A673 (cell line): ENCODE results near the gene FGFR2.

Source experiments
- CTCF ChIP-seq: fragments of 300-800, 200-600 bp; sonication (generic); conservative IDR thresholded peaks from 2 replicates; pipeline ENCODE4 v1.5.1; 2017; ENCODE audit warnings: low read depth, mild to moderate bottlenecking, antibody characterized with exemption, low read length, moderate library complexity, mixed read lengths
- EZH2 ChIP-seq: fragments of 200-600 bp; sonication (generic); IDR thresholded peaks from 2 replicates; pipeline ENCODE4 v1.6.1; 2017; ENCODE audit warnings: borderline replicate concordance, low read depth, mild to moderate bottlenecking, mixed read lengths, antibody characterized with exemption, low read length; ENCODE audit not compliant: poor library complexity, severe bottlenecking

GRCh38 chr10:121453160-121453559 is 145.1 kb downstream of the FGFR2 start:
- TF ChIP-seq CTCF = no peak
- TF ChIP-seq EZH2 = no peak
